Measurements from ENCODE around the gene INSM2.

- no peak for TF ChIP-seq ZFP91 (CRISPR knock-in tag; IDR thresholded peaks at IDR 0.05; ENCODE audit: borderline replicate concordance)
- no peak for TF ChIP-seq MNT (IDR thresholded peaks at IDR 0.05)
- no peak for TF ChIP-seq CHCHD3 (CRISPR knock-in tag; IDR thresholded peaks at IDR 0.05)
- TF ChIP-seq ZKSCAN1 (IDR thresholded peaks at IDR 0.05; ENCODE audit: low read length) = no peak
- no peak for TF ChIP-seq SP1 (IDR thresholded peaks at IDR 0.05)
- no peak for TF ChIP-seq SP1 (CRISPR knock-in tag; IDR thresholded peaks at IDR 0.05)
- no peak for TF ChIP-seq CC2D1A (CRISPR knock-in tag; IDR thresholded peaks at IDR 0.05)
- TF ChIP-seq, protein P1, sequence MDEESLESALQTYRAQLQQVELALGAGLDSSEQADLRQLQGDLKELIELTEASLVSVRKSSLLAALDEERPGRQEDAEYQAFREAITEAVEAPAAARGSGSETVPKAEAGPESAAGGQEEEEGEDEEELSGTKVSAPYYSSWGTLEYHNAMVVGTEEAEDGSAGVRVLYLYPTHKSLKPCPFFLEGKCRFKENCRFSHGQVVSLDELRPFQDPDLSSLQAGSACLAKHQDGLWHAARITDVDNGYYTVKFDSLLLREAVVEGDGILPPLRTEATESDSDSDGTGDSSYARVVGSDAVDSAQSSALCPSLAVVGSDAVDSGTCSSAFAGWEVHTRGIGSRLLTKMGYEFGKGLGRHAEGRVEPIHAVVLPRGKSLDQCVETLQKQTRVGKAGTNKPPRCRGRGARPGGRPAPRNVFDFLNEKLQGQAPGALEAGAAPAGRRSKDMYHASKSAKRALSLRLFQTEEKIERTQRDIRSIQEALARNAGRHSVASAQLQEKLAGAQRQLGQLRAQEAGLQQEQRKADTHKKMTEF (CRISPR knock-in tag; IDR thresholded peaks at IDR 0.05) = no peak
- TF ChIP-seq NR1H2 (CRISPR knock-in tag; IDR thresholded peaks at IDR 0.05; ENCODE audit: borderline replicate concordance, low read depth) = no peak
- no peak for TF ChIP-seq MAFK (conservative IDR thresholded peaks at IDR 0.05 in 1 of 2, IDR thresholded peaks at IDR 0.05 in 1 of 2; ENCODE audit: low read length in 2 of 2)
- TF ChIP-seq TAF1 (CRISPR knock-in tag; IDR thresholded peaks at IDR 0.05) = no peak
- no peak for TF ChIP-seq RBFOX2 (IDR thresholded peaks at IDR 0.05; ENCODE audit: low read depth, low read length)
- no peak for TF ChIP-seq SMAD3 (CRISPR knock-in tag; IDR thresholded peaks at IDR 0.05)
- TF ChIP-seq ISX (CRISPR knock-in tag; conservative IDR thresholded peaks at IDR 0.05) = no peak
Observed at GRCh38 chr14:35506461-35506860, 27.5 kb upstream of the INSM2 start.

Data from HepG2 (cell line).